ENCODE measurements around the gene CCDC159. TPM values are rescaled to one million over a fixed set of nuclear protein-coding genes. Genes with fewer than 3 reads are reported as not detected.

CCDC159 gene
- total RNA-seq, 2 donors from 2014 or later: 12.2 to 15.2 TPM

GRCh38 chr19:11335449-11336146 is 10.7 kb upstream of the CCDC159 start:
- Mint-ChIP-seq H3K9me3 (peaks cover 2% of the 10 kb centered on the region), H3K36me3 (ENCODE audit: low read depth) (peaks cover 50% of the 10 kb centered on the region), H3K27me3 (ENCODE audit: insufficient read depth) (no peaks in the 10 kb centered on the region), H3K4me3 (no peak overlapping the region), H3K4me1 (peaks cover 5% of the 10 kb centered on the region), H3K27ac (no peak overlapping the region)
- no peak for DNase-seq
- WGBS, 2 experiments (ENCODE audit: insufficient coverage in 1 of 2, insufficient read length in 1 of 2): 96 to 98% methylated on average over 17 of the region's 17 CpGs
- no peak for TF ChIP-seq CTCF (conservative IDR thresholded peaks at IDR 0.05)
- H3K9me3 ChIP-seq (ENCODE audit: control insufficient read depth, low read length): no peaks in the 10 kb centered on the region
- peaks cover 41% of the 10 kb centered on the region for H3K36me3 ChIP-seq (ENCODE audit: control insufficient read depth, insufficient read depth, low read length)
- no peak overlapping the region for H3K27ac ChIP-seq (ENCODE audit: low read depth, low read length)
- no peak overlapping the region for H3K9ac ChIP-seq (ENCODE audit: extremely low read depth, low read length, poor library complexity, severe bottlenecking)
- H3K27me3 ChIP-seq (ENCODE audit: control insufficient read depth, insufficient read depth, low read length, poor library complexity, severe bottlenecking): no peaks in the 10 kb centered on the region
- H3K4me3 ChIP-seq (ENCODE audit: low read length): no peak overlapping the region
- H3K4me1 ChIP-seq (ENCODE audit: control insufficient read depth, insufficient read depth, low read length): peaks cover 5% of the 10 kb centered on the region

- Mint-ChIP-seq H3K27me3 (ENCODE audit: insufficient read depth) (no peaks in the 10 kb centered on the region), H3K36me3 (ENCODE audit: low read depth) (peaks cover 49% of the 10 kb centered on the region), H3K4me1 (peaks cover 5% of the 10 kb centered on the region), H3K27ac (no peak overlapping the region), H3K9me3 (peaks cover 2% of the 10 kb centered on the region), H3K4me3 (no peak overlapping the region)
- Histone ChIP-seq H3K9ac (ENCODE audit: extremely low read depth, low read length, poor library complexity, severe bottlenecking) (no peak overlapping the region), H3K4me1 (ENCODE audit: control insufficient read depth, insufficient read depth, low read length) (peaks cover 5% of the 10 kb centered on the region), H3K4me3 (ENCODE audit: low read length) (no peak overlapping the region), H3K9me3 (ENCODE audit: control insufficient read depth, low read length) (no peaks in the 10 kb centered on the region), H3K27ac (ENCODE audit: low read depth, low read length) (no peak overlapping the region), H3K27me3 (ENCODE audit: control insufficient read depth, insufficient read depth, low read length, poor library complexity, severe bottlenecking) (no peaks in the 10 kb centered on the region), H3K36me3 (ENCODE audit: control insufficient read depth, insufficient read depth, low read length) (peaks cover 46% of the 10 kb centered on the region)
- no peak for TF ChIP-seq CTCF (conservative IDR thresholded peaks at IDR 0.05)
- 96% methylated on average over 5 to 14 of the region's 14 CpGs for WGBS, 2 experiments (ENCODE audit: insufficient coverage in 1 of 2, insufficient read length in 1 of 2)
- DNase-seq: no peak
These were observed 9.2 kb upstream of the CCDC159 start for GRCh38 chr19:11337080-11337479.

- H3K4me3 Mint-ChIP-seq: peak overlapping the region; percentile 71
These were observed 8.2 kb upstream of the CCDC159 start for GRCh38 chr19:11338121-11338520.

More at GRCh38 chr19:11338121-11338520, 8.2 kb upstream of the CCDC159 start:
- Histone ChIP-seq H3K9ac (ENCODE audit: extremely low read depth, low read length, poor library complexity, severe bottlenecking) (no peak overlapping the region), H3K36me3 (ENCODE audit: control insufficient read depth, insufficient read depth, low read length) (peaks cover 36% of the 10 kb centered on the region), H3K27me3 (ENCODE audit: control insufficient read depth, insufficient read depth, low read length, poor library complexity, severe bottlenecking) (no peaks in the 10 kb centered on the region), H3K9me3 (ENCODE audit: control insufficient read depth, low read length) (no peaks in the 10 kb centered on the region), H3K27ac (ENCODE audit: low read depth, low read length) (no peak overlapping the region), H3K4me1 (ENCODE audit: control insufficient read depth, insufficient read depth, low read length) (peaks cover 5% of the 10 kb centered on the region), H3K4me3 (ENCODE audit: low read length) (peak overlapping the region; percentile 85)
- Mint-ChIP-seq H3K36me3 (ENCODE audit: low read depth) (peaks cover 45% of the 10 kb centered on the region), H3K27me3 (ENCODE audit: insufficient read depth) (no peaks in the 10 kb centered on the region), H3K27ac (no peak overlapping the region), H3K4me1 (peaks cover 5% of the 10 kb centered on the region), H3K9me3 (peaks cover 2% of the 10 kb centered on the region)
- WGBS, 2 experiments (ENCODE audit: insufficient coverage in 1 of 2, insufficient read length in 1 of 2): 92% methylated on average over 7 of the region's 7 CpGs; no CpG with 5 or more reads in 1 of the 2 experiments
- TF ChIP-seq CTCF (conservative IDR thresholded peaks at IDR 0.05): no peak
- no peak for DNase-seq

All from endodermal cell (in vitro differentiated cells).